M059J (cell line): ENCODE results near the gene NUCB1. TPM values are rescaled to one million over a fixed set of nuclear protein-coding genes. Genes with fewer than 3 reads are reported as not detected.
A peak's percentile ranks its signal among the peaks of the same experiment; 100 is the strongest.

Experiments used
- DNase-seq: peaks from one replicate; pipeline ENCODE4 v3.0.0-alpha.2; 2012; ENCODE audit warnings: low read depth
- total RNA-seq: library from RNA; depleted of rRNA; stranded (reverse); fragments of >200 nt; shearing (Covaris generic); gene quantifications from 2 replicates; pipeline ENCODE4 v1.2.3, GENCODE V29; 2014; rRNA removed

The NUCB1 gene
- total RNA-seq, 1 experiment from 2014 or later: 301 TPM

DNA sequence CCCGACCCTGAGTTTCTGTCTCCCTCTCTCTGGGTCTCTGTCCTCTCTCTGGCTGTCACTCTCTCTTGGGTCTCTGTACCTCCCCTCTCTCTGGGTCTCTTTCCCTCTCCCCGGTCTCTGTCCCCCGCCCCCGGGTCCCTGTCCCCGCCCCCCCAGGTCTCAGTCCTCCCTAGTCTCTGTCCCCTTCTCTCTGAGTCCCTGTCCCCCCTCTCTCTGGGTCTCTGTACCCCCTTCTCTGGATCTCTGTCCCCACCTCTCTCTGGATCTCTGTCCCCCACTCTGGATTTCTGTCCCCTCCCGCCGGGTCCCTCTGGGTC, 62.7 kb downstream of the NUCB1 start:
- DNase-seq: no peak

GRCh38 chr19:48963371-48964204, 63.5 kb downstream of the NUCB1 start:
- peak; percentile 64 for DNase-seq

GRCh38 chr19:48964205-48965039, 64.3 kb downstream of the NUCB1 start:
- DNase-seq: peak; percentile 49

- peak; percentile 92 for DNase-seq
These were observed 65.1 kb downstream of the NUCB1 start, which contains the start of gene FTL for GRCh38 chr19:48965040-48965805. TSS of gene FTL (plus strand) at chr19:48965309. CDS start at chr19:48965508, 199 bp downstream.

DNA sequence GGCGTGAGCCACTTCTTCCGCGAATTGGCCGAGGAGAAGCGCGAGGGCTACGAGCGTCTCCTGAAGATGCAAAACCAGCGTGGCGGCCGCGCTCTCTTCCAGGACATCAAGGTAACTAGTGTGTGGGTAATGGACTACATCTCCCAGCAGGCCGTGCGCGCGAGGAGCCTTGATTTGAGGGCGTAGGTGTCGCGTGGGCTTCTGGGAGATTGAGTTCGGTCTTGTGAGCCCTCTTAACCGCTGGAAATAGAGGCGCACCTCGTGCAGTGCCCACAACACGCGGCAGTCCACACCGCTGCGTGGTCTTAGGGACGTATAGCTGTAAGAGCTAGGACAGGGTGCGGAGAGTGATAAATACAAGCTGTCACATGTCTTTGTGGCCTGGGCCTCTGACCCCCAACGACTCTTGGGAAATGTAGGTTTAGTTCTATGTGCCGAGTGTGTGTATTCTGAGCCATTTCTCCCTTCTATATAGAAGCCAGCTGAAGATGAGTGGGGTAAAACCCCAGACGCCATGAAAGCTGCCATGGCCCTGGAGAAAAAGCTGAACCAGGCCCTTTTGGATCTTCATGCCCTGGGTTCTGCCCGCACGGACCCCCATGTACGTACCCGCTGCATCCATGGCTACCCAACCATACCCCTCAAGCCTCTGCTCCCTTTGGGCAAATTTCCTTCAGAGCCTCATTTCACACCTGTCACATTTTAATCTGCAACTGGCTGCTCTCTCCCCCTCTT, 65.9 kb downstream of the NUCB1 start:
- peak; percentile 88 for DNase-seq

GRCh38 chr19:48966541-48967345, 66.6 kb downstream of the NUCB1 start:
- DNase-seq: peak; percentile 28

GRCh38 chr19:48967346-48968178, 67.5 kb downstream of the NUCB1 start:
- DNase-seq: peak; percentile 64

DNA sequence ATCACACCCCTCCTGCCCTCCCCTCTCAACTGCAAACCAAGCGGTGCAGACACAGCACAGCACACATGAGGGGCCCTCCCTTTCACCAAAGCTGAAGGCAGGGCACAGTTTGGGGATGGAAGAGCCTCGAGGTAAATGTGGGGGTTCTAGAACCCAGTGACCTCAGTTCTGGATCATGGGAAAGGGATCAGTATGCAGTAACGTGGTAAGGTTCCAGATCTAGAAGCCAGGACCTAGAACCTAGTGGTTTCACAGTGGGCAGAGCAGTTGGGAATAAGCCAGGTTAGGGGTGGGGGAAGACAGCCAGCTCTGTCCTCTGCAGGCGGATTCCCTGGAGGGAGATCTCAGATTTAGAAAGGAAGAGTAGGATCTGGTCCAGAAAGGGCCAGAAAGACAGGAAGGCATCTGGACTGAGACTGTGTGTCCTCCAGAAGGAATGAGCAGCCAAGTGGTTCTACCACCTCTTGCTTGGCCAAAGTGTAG, 68.1 kb downstream of the NUCB1 start:
- peak; percentile 30 for DNase-seq

DNA sequence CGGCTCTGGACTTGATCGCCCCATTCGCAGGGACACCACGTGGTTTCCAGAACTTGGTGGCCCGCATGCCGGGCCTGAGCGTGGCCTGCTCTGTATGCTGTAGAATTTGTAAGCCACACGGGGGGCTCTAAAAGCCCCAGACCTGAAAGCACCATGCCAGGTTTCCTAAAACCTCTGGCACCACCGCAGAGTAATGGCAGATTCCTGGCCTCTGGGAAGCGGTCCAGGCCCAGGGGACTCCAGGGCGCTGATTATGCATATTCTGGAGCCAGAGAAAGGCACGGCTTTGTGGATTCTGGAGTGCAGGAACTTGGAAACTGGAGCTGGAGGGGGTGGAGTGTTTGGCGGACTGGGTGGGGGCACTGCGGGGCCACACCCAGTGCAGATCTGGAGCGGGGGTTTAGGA, 68.7 kb downstream of the NUCB1 start:
- DNase-seq: no peak

- DNase-seq: peak; percentile 25
These were observed 69.4 kb downstream of the NUCB1 start for GRCh38 chr19:48969276-48970138.

DNA sequence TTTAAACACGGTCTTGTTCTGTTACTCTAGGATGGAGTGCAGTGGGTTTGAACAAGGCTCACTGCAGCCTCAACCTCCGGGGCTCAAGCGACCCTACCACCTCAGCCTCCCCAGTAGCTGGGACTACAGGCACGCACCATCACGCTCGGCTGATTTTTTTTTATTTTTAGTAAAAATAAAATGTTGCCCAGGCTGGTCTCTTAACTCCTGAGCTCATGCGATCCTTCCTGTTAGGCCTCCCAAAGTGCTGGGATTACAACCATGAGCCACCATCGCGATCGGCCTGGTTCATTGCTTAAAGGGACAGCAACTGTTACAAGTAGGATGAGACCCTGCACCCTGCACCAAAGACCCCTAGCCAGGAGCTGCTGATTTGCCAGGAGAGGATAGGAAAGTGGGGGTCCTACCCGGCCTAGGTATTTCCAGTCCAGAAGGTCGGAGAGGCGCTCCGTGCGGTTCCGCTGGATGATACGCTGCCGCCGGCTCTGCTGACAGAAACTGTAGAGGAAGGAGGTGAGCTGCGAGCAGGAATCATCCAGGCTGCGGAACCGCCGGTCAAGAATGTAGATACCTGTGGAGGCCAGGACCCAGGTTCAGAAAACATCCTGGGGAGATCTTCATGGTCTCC, 70.1 kb downstream of the NUCB1 start:
- no peak for DNase-seq

GRCh38 chr19:48970923-48971395, 70.8 kb downstream of the NUCB1 start:
- peak; percentile 27 for DNase-seq

Other genes starting within 250 kb of the NUCB1 start
- gene NTN5, start 227.3 kb upstream of the NUCB1 start, total RNA-seq: 0.05 and 0.79 TPM in 2 replicates
- gene FUT2, start 204.3 kb upstream of the NUCB1 start, total RNA-seq: not detected in 2 replicates
- gene MAMSTR, start 180.6 kb upstream of the NUCB1 start, total RNA-seq: 0.81 and 1.0 TPM in 2 replicates
- gene RASIP1, start 159.7 kb upstream of the NUCB1 start, total RNA-seq: 0.20 TPM in 1 of 2 replicates, not detected in the other
- gene IZUMO1, start 153.4 kb upstream of the NUCB1 start, total RNA-seq: not detected in 2 replicates
- gene FUT1, start 147.7 kb upstream of the NUCB1 start, total RNA-seq: 0.15 and 0.79 TPM in 2 replicates
- 0.37 TPM in 1 of 2 replicates, not detected in the other for gene FGF21, start 144.8 kb upstream of the NUCB1 start, total RNA-seq
- 41.0 and 54.0 TPM in 2 replicates for gene BCAT2, start 89.3 kb upstream of the NUCB1 start, total RNA-seq
- gene HSD17B14, start 63.8 kb upstream of the NUCB1 start, total RNA-seq: 20.9 and 22.7 TPM in 2 replicates
- 4.3 and 5.0 TPM in 2 replicates for gene PLEKHA4, start 31.7 kb upstream of the NUCB1 start, total RNA-seq
- gene PPP1R15A, start 27.9 kb upstream of the NUCB1 start, total RNA-seq: 31.1 and 40.5 TPM in 2 replicates
- not detected in 2 replicates for gene TULP2, start 1.6 kb upstream of the NUCB1 start, total RNA-seq
- 0.15 TPM in 1 of 2 replicates, not detected in the other for gene DHDH, start 33.4 kb downstream of the NUCB1 start, total RNA-seq
- gene BAX, start 54.6 kb downstream of the NUCB1 start, total RNA-seq: 97.7 and 101 TPM in 2 replicates
- 3,106 and 3,231 TPM in 2 replicates for gene FTL, start 65.0 kb downstream of the NUCB1 start, total RNA-seq
- 50.1 and 67.3 TPM in 2 replicates for gene GYS1, start 93.0 kb downstream of the NUCB1 start, total RNA-seq
- 275 and 292 TPM in 2 replicates for gene RUVBL2, start 93.6 kb downstream of the NUCB1 start, total RNA-seq
- 1.8 TPM in 1 of 2 replicates, not detected in the other for gene LHB, start 116.8 kb downstream of the NUCB1 start, total RNA-seq
- gene CGB3, start 124.0 kb downstream of the NUCB1 start, total RNA-seq: 1.7 and 7.0 TPM in 2 replicates
- 1.7 and 4.2 TPM in 2 replicates for gene CGB2, start 131.6 kb downstream of the NUCB1 start, total RNA-seq
- 2.6 and 14.5 TPM in 2 replicates for gene CGB1, start 136.6 kb downstream of the NUCB1 start, total RNA-seq
- 7.3 and 8.1 TPM in 2 replicates for gene CGB5, start 143.5 kb downstream of the NUCB1 start, total RNA-seq
- gene CGB8, start 148.8 kb downstream of the NUCB1 start, total RNA-seq: 15.7 and 21.3 TPM in 2 replicates
- gene CGB7, start 157.4 kb downstream of the NUCB1 start, total RNA-seq: 2.7 and 5.3 TPM in 2 replicates
- 0.67 TPM in 1 of 2 replicates, not detected in the other for gene NTF4, start 164.5 kb downstream of the NUCB1 start, total RNA-seq
- gene KCNA7, start 172.4 kb downstream of the NUCB1 start, total RNA-seq: not detected in 2 replicates
- gene SNRNP70, start 185.1 kb downstream of the NUCB1 start, total RNA-seq: 175 and 191 TPM in 2 replicates
- 9.7 and 17.1 TPM in 2 replicates for gene LIN7B, start 214.1 kb downstream of the NUCB1 start, total RNA-seq
- gene C19orf73, start 218.8 kb downstream of the NUCB1 start, total RNA-seq: 0.44 and 1.6 TPM in 2 replicates
- 2.4 and 4.8 TPM in 2 replicates for gene PPFIA3, start 219.2 kb downstream of the NUCB1 start, total RNA-seq